Tibial nerve (tissue), 4 donors: ENCODE results near the gene ARL6. TPM values are rescaled to one million over a fixed set of nuclear protein-coding genes. Genes with fewer than 3 reads are reported as not detected.

ENCODE experiments used
- DNase-seq, 2 donors: peaks; one replicate each; pipeline ENCODE4 v3.0.0-alpha.2; 2019; ENCODE audit warnings: low spot score in 2 of 2
- H3K27ac ChIP-seq, 4 donors: fragments of 200-600 bp; sonication (generic) in 3 of 4; one replicate each; pipeline ENCODE4 v1.5.1; 2017 to 2019; ENCODE audit warnings: mild to moderate bottlenecking in 1 of 4
- H3K27me3 ChIP-seq, 2 donors: fragments of 200-600 bp; sonication (generic) in 1 of 2; one replicate each; pipeline versions ENCODE4 v1.5.1 to v1.6.0; 2017 to 2019
- H3K36me3 ChIP-seq, 3 donors: fragments of 200-600 bp; sonication (generic); one replicate each; pipeline ENCODE4 v1.5.1; 2018 to 2019
- H3K4me1 ChIP-seq, 4 donors: fragments of 200-600 bp; sonication (generic) in 3 of 4; one replicate each; pipeline ENCODE4 v1.5.1; 2017 to 2019
- H3K4me3 ChIP-seq, 4 donors: fragments of 200-600 bp; sonication (generic) in 3 of 4; one replicate each; pipeline ENCODE4 v1.5.1; 2017 to 2019; ENCODE audit warnings: mild to moderate bottlenecking in 1 of 4, moderate library complexity in 1 of 4
- H3K9me3 ChIP-seq, 4 donors: fragments of 200-600 bp; sonication (generic) in 3 of 4; one replicate each; pipeline ENCODE4 v1.5.1; 2017 to 2019
- EP300 ChIP-seq, 2 donors: sonication (generic); formaldehyde crosslinking; IDR thresholded peaks; one replicate each; pipeline ENCODE4 v1.6.1; 2017; ENCODE audit warnings: antibody characterized with exemption in 2 of 2, mild to moderate bottlenecking in 1 of 2
- POLR2A ChIP-seq, 2 donors: fragments of 450-650 bp; IDR thresholded peaks; one replicate each; pipeline ENCODE4 v1.6.1; 2017; ENCODE audit warnings: antibody characterized with exemption in 2 of 2, mild to moderate bottlenecking in 2 of 2, moderate library complexity in 2 of 2
- WGBS, 2 donors: methylation state at CpG; one replicate each; pipeline ENCODE4 v1.1.5; 2018; 5-methylcytosine and 5-hydroxymethylcytosine counted together
- total RNA-seq, 4 donors: library from RNA; depleted of rRNA; stranded (reverse); fragments of >200 nt; gene quantifications; one replicate each; pipeline ENCODE4 v1.1.0, GENCODE V29; 2016
- TF ChIP-seq, protein P1 (sequence below), 5 experiments: fragments of 200-600 bp in 3 of 5; fragments of 450-650 bp in 2 of 5; sonication (generic) in 3 of 5; IDR thresholded peaks; one replicate each; pipeline ENCODE4 v1.5.1; 2016 to 2019; ENCODE audit warnings: antibody characterized with exemption in 5 of 5, mild to moderate bottlenecking in 3 of 5, moderate library complexity in 2 of 5

The ARL6 gene
- total RNA-seq, 4 donors from 2014 or later = 7.6 to 18.6 (median 14.4) TPM

- 1 to 2% methylated on average over 23 of the region's 23 CpGs for WGBS, 2 donors
- DNase-seq = peak; percentile 12 to 32
- no peaks in the 10 kb centered on the region for H3K27me3 ChIP-seq
- H3K9me3 ChIP-seq = no peaks in the 10 kb centered on the region
- H3K4me3 ChIP-seq = peak overlapping the region; percentile 52 to 82 (median 74)
- H3K36me3 ChIP-seq = no peaks in the 10 kb centered on the region
- H3K4me1 ChIP-seq = peaks cover 0 to 40% (median 5%) of the 10 kb centered on the region in 4 donors
- peak overlapping the region; percentile 66 to 91 (median 89) for H3K27ac ChIP-seq
- no peak for TF ChIP-seq POLR2A (IDR thresholded peaks at IDR 0.05)
- TF ChIP-seq, protein P1, sequence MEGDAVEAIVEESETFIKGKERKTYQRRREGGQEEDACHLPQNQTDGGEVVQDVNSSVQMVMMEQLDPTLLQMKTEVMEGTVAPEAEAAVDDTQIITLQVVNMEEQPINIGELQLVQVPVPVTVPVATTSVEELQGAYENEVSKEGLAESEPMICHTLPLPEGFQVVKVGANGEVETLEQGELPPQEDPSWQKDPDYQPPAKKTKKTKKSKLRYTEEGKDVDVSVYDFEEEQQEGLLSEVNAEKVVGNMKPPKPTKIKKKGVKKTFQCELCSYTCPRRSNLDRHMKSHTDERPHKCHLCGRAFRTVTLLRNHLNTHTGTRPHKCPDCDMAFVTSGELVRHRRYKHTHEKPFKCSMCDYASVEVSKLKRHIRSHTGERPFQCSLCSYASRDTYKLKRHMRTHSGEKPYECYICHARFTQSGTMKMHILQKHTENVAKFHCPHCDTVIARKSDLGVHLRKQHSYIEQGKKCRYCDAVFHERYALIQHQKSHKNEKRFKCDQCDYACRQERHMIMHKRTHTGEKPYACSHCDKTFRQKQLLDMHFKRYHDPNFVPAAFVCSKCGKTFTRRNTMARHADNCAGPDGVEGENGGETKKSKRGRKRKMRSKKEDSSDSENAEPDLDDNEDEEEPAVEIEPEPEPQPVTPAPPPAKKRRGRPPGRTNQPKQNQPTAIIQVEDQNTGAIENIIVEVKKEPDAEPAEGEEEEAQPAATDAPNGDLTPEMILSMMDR (IDR thresholded peaks at IDR 0.05) = peak in 1 of 5 experiments; percentile 43
Measured at GRCh38 chr3:97821287-97821773, 56.8 kb downstream of the ARL6 start.

- peak; percentile 52 to 69 for DNase-seq
- Histone ChIP-seq H3K27ac (peak within 1 kb of the TSS; percentile 66 to 91 (median 89)), H3K36me3 (no peaks in the 10 kb centered on the region), H3K9me3 (no peaks in the 10 kb centered on the region), H3K4me3 (peak within 1 kb of the TSS; percentile 52 to 82 (median 74)), H3K4me1 (peaks cover 0 to 44% (median 5%) of the 10 kb centered on the region in 4 donors), H3K27me3 (no peaks in the 10 kb centered on the region)
- 0 to 1% methylated on average over 14 to 19 of the region's 66 CpGs for WGBS, 2 donors
- TF ChIP-seq POLR2A (IDR thresholded peaks at IDR 0.05) (peak; percentile 81 to 91), EP300 (IDR thresholded peaks at IDR 0.05) (peak in 1 of 2 donors; percentile 92)
- TF ChIP-seq, protein P1 (IDR thresholded peaks at IDR 0.05) = peak in 1 of 5 experiments; percentile 37
Measured at GRCh38 chr3:97821774-97822358, 57.3 kb downstream of the ARL6 start, which contains the start of gene CRYBG3. TSS of gene CRYBG3 (plus strand) at chr3:97822011. CDS start at chr3:97822207, 196 bp downstream.

DNA sequence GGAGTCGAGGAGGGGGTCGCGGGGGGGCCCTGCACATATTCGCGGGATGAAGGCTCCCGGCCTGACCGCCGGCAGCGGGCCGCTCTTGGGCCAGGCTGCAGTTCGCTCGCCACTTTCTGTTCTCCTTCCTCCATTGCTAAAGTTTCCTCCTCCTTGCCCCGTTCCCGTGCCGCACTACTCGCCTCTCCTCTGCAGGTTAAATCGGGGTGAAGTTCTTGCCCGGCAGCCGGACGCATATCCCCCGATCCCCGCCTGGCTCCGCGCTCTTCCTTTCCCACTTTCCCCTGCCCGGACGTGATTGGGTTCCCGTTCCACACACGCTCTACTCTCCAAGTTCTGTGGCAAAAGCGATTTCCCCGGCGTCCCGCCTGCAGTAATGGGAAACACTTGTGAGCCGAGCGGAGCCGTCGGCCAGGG is 57.8 kb downstream of the ARL6 start:
- no peaks in the 10 kb centered on the region for H3K9me3 ChIP-seq
- peak overlapping the region; percentile 52 to 82 (median 74) for H3K4me3 ChIP-seq
- TF ChIP-seq, protein P1 (IDR thresholded peaks at IDR 0.05) = no peak
- no peak for TF ChIP-seq EP300 (IDR thresholded peaks at IDR 0.05)
- no peak for TF ChIP-seq POLR2A (IDR thresholded peaks at IDR 0.05)
- H3K4me1 ChIP-seq = peaks cover 0 to 49% (median 5%) of the 10 kb centered on the region in 4 donors
- no peaks in the 10 kb centered on the region for H3K36me3 ChIP-seq
- DNase-seq = peak; percentile 31 to 52
- peak overlapping the region; percentile 66 to 91 (median 89) for H3K27ac ChIP-seq
- WGBS, 2 donors = 0 to 1% methylated on average over 31 to 35 of the region's 36 CpGs
- no peaks in the 10 kb centered on the region for H3K27me3 ChIP-seq

- peak overlapping the region; percentile 19 to 91 (median 89) for H3K27ac ChIP-seq
- peak in 1 of 2 donors; percentile 22 for TF ChIP-seq EP300 (IDR thresholded peaks at IDR 0.05)
- TF ChIP-seq, protein P1 (IDR thresholded peaks at IDR 0.05) = no peak
- no peaks in the 10 kb centered on the region for H3K27me3 ChIP-seq
- H3K4me1 ChIP-seq = peaks cover 0 to 59% (median 5%) of the 10 kb centered on the region in 4 donors
- WGBS, 2 donors = 9 to 12% methylated on average over 17 of the region's 17 CpGs
- no peaks in the 10 kb centered on the region for H3K36me3 ChIP-seq
- H3K4me3 ChIP-seq = peak overlapping the region; percentile 52 to 82 (median 74)
- DNase-seq = no peak
- no peaks in the 10 kb centered on the region for H3K9me3 ChIP-seq
Measured at GRCh38 chr3:97823046-97824004, 58.8 kb downstream of the ARL6 start.
